ENCODE measurements around the gene LPO. TPM values are rescaled to one million over a fixed set of nuclear protein-coding genes. Genes with fewer than 3 reads are reported as not detected.
A peak's percentile ranks its signal among the peaks of the same experiment; 100 is the strongest.

The LPO gene
- total and polyA plus RNA-seq, 9 of the 15 experiments (the other 6 are each of a cell fraction or from before 2014, with no cell fraction given), result 0.07 to 0.11 TPM; not detected in 7

- TF ChIP-seq HMGN3 (IDR thresholded peaks at IDR 0.05; ENCODE audit: borderline replicate concordance, extremely low read depth, insufficient read length, low read depth, low read length) (peak; percentile 90), NCOA4 (IDR thresholded peaks at IDR 0.05; ENCODE audit: partially characterized antibody) (no peak), MCM7 (IDR thresholded peaks at IDR 0.05) (no peak), SNIP1 (IDR thresholded peaks at IDR 0.05; ENCODE audit: low read depth) (no peak), ARHGAP35 (IDR thresholded peaks at IDR 0.05; ENCODE audit: partially characterized antibody) (no peak), NFATC3 (IDR thresholded peaks at IDR 0.05) (no peak), SREBF1 (IDR thresholded peaks at IDR 0.05; ENCODE audit: borderline replicate concordance, low read depth, low read length) (no peak), THRAP3 (IDR thresholded peaks at IDR 0.05; ENCODE audit: borderline replicate concordance) (no peak), ERF (CRISPR knock-in tag; IDR thresholded peaks at IDR 0.05) (no peak), COPS2 (conservative IDR thresholded peaks at IDR 0.05) (no peak)
- TF ChIP-seq, protein P1, sequence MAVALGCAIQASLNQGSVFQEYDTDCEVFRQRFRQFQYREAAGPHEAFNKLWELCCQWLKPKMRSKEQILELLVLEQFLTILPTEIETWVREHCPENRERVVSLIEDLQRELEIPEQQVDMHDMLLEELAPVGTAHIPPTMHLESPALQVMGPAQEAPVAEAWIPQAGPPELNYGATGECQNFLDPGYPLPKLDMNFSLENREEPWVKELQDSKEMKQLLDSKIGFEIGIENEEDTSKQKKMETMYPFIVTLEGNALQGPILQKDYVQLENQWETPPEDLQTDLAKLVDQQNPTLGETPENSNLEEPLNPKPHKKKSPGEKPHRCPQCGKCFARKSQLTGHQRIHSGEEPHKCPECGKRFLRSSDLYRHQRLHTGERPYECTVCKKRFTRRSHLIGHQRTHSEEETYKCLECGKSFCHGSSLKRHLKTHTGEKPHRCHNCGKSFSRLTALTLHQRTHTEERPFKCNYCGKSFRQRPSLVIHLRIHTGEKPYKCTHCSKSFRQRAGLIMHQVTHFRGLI (CRISPR knock-in tag; IDR thresholded peaks at IDR 0.05), result no peak
- TF ChIP-seq, protein P2, sequence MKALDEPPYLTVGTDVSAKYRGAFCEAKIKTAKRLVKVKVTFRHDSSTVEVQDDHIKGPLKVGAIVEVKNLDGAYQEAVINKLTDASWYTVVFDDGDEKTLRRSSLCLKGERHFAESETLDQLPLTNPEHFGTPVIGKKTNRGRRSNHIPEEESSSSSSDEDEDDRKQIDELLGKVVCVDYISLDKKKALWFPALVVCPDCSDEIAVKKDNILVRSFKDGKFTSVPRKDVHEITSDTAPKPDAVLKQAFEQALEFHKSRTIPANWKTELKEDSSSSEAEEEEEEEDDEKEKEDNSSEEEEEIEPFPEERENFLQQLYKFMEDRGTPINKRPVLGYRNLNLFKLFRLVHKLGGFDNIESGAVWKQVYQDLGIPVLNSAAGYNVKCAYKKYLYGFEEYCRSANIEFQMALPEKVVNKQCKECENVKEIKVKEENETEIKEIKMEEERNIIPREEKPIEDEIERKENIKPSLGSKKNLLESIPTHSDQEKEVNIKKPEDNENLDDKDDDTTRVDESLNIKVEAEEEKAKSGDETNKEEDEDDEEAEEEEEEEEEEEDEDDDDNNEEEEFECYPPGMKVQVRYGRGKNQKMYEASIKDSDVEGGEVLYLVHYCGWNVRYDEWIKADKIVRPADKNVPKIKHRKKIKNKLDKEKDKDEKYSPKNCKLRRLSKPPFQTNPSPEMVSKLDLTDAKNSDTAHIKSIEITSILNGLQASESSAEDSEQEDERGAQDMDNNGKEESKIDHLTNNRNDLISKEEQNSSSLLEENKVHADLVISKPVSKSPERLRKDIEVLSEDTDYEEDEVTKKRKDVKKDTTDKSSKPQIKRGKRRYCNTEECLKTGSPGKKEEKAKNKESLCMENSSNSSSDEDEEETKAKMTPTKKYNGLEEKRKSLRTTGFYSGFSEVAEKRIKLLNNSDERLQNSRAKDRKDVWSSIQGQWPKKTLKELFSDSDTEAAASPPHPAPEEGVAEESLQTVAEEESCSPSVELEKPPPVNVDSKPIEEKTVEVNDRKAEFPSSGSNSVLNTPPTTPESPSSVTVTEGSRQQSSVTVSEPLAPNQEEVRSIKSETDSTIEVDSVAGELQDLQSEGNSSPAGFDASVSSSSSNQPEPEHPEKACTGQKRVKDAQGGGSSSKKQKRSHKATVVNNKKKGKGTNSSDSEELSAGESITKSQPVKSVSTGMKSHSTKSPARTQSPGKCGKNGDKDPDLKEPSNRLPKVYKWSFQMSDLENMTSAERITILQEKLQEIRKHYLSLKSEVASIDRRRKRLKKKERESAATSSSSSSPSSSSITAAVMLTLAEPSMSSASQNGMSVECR (CRISPR knock-in tag; IDR thresholded peaks at IDR 0.05), result peak; percentile 86
- TF ChIP-seq, protein P3, sequence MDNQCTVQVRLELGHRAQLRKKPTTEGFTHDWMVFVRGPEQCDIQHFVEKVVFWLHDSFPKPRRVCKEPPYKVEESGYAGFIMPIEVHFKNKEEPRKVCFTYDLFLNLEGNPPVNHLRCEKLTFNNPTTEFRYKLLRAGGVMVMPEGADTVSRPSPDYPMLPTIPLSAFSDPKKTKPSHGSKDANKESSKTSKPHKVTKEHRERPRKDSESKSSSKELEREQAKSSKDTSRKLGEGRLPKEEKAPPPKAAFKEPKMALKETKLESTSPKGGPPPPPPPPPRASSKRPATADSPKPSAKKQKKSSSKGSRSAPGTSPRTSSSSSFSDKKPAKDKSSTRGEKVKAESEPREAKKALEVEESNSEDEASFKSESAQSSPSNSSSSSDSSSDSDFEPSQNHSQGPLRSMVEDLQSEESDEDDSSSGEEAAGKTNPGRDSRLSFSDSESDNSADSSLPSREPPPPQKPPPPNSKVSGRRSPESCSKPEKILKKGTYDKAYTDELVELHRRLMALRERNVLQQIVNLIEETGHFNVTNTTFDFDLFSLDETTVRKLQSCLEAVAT (IDR thresholded peaks at IDR 0.05), result no peak
- TF ChIP-seq, protein P4, sequence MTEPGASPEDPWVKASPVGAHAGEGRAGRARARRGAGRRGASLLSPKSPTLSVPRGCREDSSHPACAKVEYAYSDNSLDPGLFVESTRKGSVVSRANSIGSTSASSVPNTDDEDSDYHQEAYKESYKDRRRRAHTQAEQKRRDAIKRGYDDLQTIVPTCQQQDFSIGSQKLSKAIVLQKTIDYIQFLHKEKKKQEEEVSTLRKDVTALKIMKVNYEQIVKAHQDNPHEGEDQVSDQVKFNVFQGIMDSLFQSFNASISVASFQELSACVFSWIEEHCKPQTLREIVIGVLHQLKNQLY (CRISPR knock-in tag; conservative IDR thresholded peaks at IDR 0.05), result no peak
- TF ChIP-seq, protein P5, sequence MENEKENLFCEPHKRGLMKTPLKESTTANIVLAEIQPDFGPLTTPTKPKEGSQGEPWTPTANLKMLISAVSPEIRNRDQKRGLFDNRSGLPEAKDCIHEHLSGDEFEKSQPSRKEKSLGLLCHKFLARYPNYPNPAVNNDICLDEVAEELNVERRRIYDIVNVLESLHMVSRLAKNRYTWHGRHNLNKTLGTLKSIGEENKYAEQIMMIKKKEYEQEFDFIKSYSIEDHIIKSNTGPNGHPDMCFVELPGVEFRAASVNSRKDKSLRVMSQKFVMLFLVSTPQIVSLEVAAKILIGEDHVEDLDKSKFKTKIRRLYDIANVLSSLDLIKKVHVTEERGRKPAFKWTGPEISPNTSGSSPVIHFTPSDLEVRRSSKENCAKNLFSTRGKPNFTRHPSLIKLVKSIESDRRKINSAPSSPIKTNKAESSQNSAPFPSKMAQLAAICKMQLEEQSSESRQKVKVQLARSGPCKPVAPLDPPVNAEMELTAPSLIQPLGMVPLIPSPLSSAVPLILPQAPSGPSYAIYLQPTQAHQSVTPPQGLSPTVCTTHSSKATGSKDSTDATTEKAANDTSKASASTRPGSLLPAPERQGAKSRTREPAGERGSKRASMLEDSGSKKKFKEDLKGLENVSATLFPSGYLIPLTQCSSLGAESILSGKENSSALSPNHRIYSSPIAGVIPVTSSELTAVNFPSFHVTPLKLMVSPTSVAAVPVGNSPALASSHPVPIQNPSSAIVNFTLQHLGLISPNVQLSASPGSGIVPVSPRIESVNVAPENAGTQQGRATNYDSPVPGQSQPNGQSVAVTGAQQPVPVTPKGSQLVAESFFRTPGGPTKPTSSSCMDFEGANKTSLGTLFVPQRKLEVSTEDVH (IDR thresholded peaks at IDR 0.05; ENCODE audit: low read depth, partially characterized antibody), result no peak
These were observed 19.2 kb upstream of the LPO start, which contains the start of gene MKS1 (continued) for GRCh38 chr17:58219007-58219788.

Measured in K562 (cell line).